HEK293 (cell line): ENCODE results near the gene SP5.

Source experiments
- CTCF ChIA-PET: fragments of 350-600 bp; formaldehyde crosslinking; extraction: SDS; loops from one replicate; lab custom pipeline; 2021; ENCODE audit warnings: antibody characterized with exemption; lab: Yijun Ruan, JAX
- POLR2A ChIA-PET: fragments of 300-600 bp; formaldehyde crosslinking; extraction: SDS; loops from one replicate; lab custom pipeline; 2020; ENCODE audit warnings: antibody characterized with exemption, inconsistent platforms; lab: Yijun Ruan, JAX
- H3K27ac ChIP-seq: fragments of 200-500 bp; sonication (Bioruptor generic); 2 replicates; pipeline ENCODE4 v1.5.1; 2014; ENCODE audit warnings: low read depth, low read length, control low read depth, inconsistent platforms; ENCODE audit errors: extremely low read depth
- H3K36me3 ChIP-seq, 2 experiments: fragments of 200-500 bp in 1 of 2; sonication (Bioruptor generic) in 1 of 2; 1 replicate in 1 of 2; 2 replicates in 1 of 2; pipeline ENCODE4 v1.5.1; 2014 to 2017; ENCODE audit warnings: inconsistent platforms in 2 of 2, low read length in 2 of 2; ENCODE audit not compliant: control insufficient read depth in 2 of 2, insufficient read depth in 1 of 2
- H3K4me1 ChIP-seq: fragments of 200-500 bp; sonication (Bioruptor generic); 2 replicates; pipeline ENCODE4 v1.5.1; 2014; ENCODE audit warnings: mild to moderate bottlenecking, low read length, inconsistent platforms; ENCODE audit not compliant: control insufficient read depth, insufficient read depth
- H3K4me3 ChIP-seq: 2 replicates; pipeline ENCODE4 v1.5.1; 2011; ENCODE audit warnings: low read depth, mild to moderate bottlenecking, control low read depth, low read length, moderate library complexity
- H3K9me3 ChIP-seq: fragments of 200-500 bp; sonication (Bioruptor generic); 2 replicates; pipeline ENCODE4 v1.5.1; 2014; ENCODE audit warnings: low read depth, low read length, inconsistent platforms; ENCODE audit not compliant: control insufficient read depth, insufficient read depth
- HOXC10 ChIP-seq: sonication (generic); formaldehyde crosslinking; IDR thresholded peaks from 2 replicates; pipeline ENCODE4 v1.8.1; 2023; ENCODE audit warnings: mild to moderate bottlenecking, missing genetic modification reagents
- HOXD13 ChIP-seq: sonication (generic); formaldehyde crosslinking; IDR thresholded peaks from 2 replicates; pipeline ENCODE4 v1.8.0; 2022; ENCODE audit warnings: missing genetic modification reagents, borderline replicate concordance
- KLF16 ChIP-seq: fragments of 450-650 bp; formaldehyde crosslinking; IDR thresholded peaks from 2 replicates; pipeline ENCODE4 v1.5.1; 2017; ENCODE audit warnings: missing biosample characterization, missing genetic modification characterization
- KLF8 ChIP-seq: fragments of 450-650 bp; formaldehyde crosslinking; IDR thresholded peaks from 2 replicates; pipeline ENCODE4 v1.5.1; 2016; ENCODE audit warnings: missing biosample characterization, missing genetic modification characterization
- SCRT2 ChIP-seq: fragments of 450-650 bp; formaldehyde crosslinking; IDR thresholded peaks from 2 replicates; pipeline ENCODE4 v1.5.1; 2016; ENCODE audit warnings: missing biosample characterization, missing genetic modification characterization
- SP7 ChIP-seq: fragments of 450-650 bp; formaldehyde crosslinking; IDR thresholded peaks from 2 replicates; pipeline ENCODE4 v1.5.1; 2016; ENCODE audit warnings: missing biosample characterization, missing genetic modification characterization
- ZBTB17 ChIP-seq: fragments of 450-650 bp; formaldehyde crosslinking; IDR thresholded peaks from 2 replicates; pipeline ENCODE4 v1.5.1; 2016; ENCODE audit warnings: missing biosample characterization, missing genetic modification characterization
- ZBTB7A ChIP-seq: fragments of 450-650 bp; formaldehyde crosslinking; IDR thresholded peaks from 2 replicates; pipeline ENCODE4 v1.5.1; 2016; ENCODE audit warnings: low read depth, missing biosample characterization, missing genetic modification characterization
- ZFP69B ChIP-seq: fragments of 450-650 bp; formaldehyde crosslinking; IDR thresholded peaks from 2 replicates; pipeline ENCODE4 v1.5.1; 2016; ENCODE audit warnings: missing biosample characterization, missing genetic modification characterization
- ZNF133 ChIP-seq: fragments of 450-650 bp; formaldehyde crosslinking; IDR thresholded peaks from 2 replicates; pipeline ENCODE4 v1.5.1; 2016; ENCODE audit warnings: missing biosample characterization, missing genetic modification characterization
- ZNF138 ChIP-seq: fragments of 450-650 bp; formaldehyde crosslinking; IDR thresholded peaks from 2 replicates; pipeline ENCODE4 v1.5.1; 2016; ENCODE audit warnings: missing biosample characterization, missing genetic modification characterization, borderline replicate concordance
- ZNF146 ChIP-seq: fragments of 450-650 bp; formaldehyde crosslinking; IDR thresholded peaks from 2 replicates; pipeline ENCODE4 v1.5.1; 2016; ENCODE audit warnings: missing biosample characterization, missing genetic modification characterization
- ZNF266 ChIP-seq: fragments of 450-650 bp; formaldehyde crosslinking; IDR thresholded peaks from 2 replicates; pipeline ENCODE4 v1.5.1; 2016; ENCODE audit warnings: missing biosample characterization, missing genetic modification characterization, low read depth
- ZNF341 ChIP-seq: fragments of 450-650 bp; formaldehyde crosslinking; IDR thresholded peaks from 2 replicates; pipeline ENCODE4; 2016; ENCODE audit warnings: low read depth, missing biosample characterization, missing genetic modification characterization
- ZNF350 ChIP-seq: fragments of 450-650 bp; formaldehyde crosslinking; IDR thresholded peaks from 2 replicates; pipeline ENCODE4 v1.5.0; 2017; ENCODE audit warnings: missing biosample characterization, mild to moderate bottlenecking, missing genetic modification characterization
- ZNF48 ChIP-seq: fragments of 450-650 bp; formaldehyde crosslinking; IDR thresholded peaks from 2 replicates; pipeline ENCODE4 v1.5.1; 2016; ENCODE audit warnings: missing biosample characterization, missing genetic modification characterization
- ZNF510 ChIP-seq: fragments of 450-650 bp; formaldehyde crosslinking; IDR thresholded peaks from 2 replicates; pipeline ENCODE4 v1.5.1; 2018; ENCODE audit warnings: mild to moderate bottlenecking, missing genetic modification characterization, missing biosample characterization; ENCODE audit not compliant: insufficient replicate concordance
- ZNF610 ChIP-seq: fragments of 450-650 bp; formaldehyde crosslinking; IDR thresholded peaks from 2 replicates; pipeline ENCODE4 v1.5.1; 2016; ENCODE audit warnings: missing biosample characterization, missing genetic modification characterization, borderline replicate concordance
- ZNF664 ChIP-seq: fragments of 450-650 bp; formaldehyde crosslinking; IDR thresholded peaks from 2 replicates; pipeline ENCODE4 v1.5.1; 2016; ENCODE audit warnings: missing biosample characterization, missing genetic modification characterization
- ZNF670 ChIP-seq: fragments of 450-650 bp; formaldehyde crosslinking; IDR thresholded peaks from 2 replicates; pipeline ENCODE4 v1.5.1; 2016; ENCODE audit warnings: missing biosample characterization, missing genetic modification characterization, low read depth
- ZSCAN16 ChIP-seq: fragments of 450-650 bp; formaldehyde crosslinking; IDR thresholded peaks from 2 replicates; pipeline ENCODE4 v1.5.1; 2016; ENCODE audit warnings: missing biosample characterization, missing genetic modification characterization
- TF ChIP-seq, protein P1 (sequence below): fragments of 450-650 bp; formaldehyde crosslinking; optimal IDR thresholded peaks from 2 replicates; pipeline ENCODE3; 2016; ENCODE audit warnings: missing biosample characterization, mild to moderate bottlenecking, missing genetic modification characterization
- TF ChIP-seq, protein P2 (sequence below): fragments of 450-650 bp; formaldehyde crosslinking; IDR thresholded peaks from 2 replicates; pipeline ENCODE4 v1.5.1; 2016; ENCODE audit warnings: missing biosample characterization, missing genetic modification characterization

Gene SP5

DNA sequence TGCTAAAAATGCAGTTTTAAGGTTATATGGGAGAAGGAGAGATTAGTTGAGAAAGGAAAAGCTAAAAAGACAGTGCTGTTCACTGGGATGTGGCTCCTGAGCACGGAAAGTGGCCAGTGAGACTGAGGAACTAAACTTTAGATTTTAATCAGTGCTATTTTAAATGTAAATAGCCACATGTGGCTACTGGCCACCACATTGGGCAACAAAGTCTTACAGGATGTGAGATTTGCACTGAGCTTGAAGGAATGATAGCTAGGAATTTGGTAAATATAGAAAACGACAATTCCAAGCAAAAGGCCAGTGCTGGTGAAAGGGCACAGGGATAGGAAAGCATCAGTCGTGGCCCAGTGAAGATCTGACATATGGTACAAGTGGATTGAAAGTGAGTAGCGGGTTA lies 14.1 kb upstream of the SP5 start (continued):
- TF ChIP-seq ZNF48 (tag by site-specific recombination) (no peak), SCRT2 (tag by site-specific recombination) (no peak), ZNF133 (tag by site-specific recombination) (no peak), ZBTB7A (no peak)

DNA sequence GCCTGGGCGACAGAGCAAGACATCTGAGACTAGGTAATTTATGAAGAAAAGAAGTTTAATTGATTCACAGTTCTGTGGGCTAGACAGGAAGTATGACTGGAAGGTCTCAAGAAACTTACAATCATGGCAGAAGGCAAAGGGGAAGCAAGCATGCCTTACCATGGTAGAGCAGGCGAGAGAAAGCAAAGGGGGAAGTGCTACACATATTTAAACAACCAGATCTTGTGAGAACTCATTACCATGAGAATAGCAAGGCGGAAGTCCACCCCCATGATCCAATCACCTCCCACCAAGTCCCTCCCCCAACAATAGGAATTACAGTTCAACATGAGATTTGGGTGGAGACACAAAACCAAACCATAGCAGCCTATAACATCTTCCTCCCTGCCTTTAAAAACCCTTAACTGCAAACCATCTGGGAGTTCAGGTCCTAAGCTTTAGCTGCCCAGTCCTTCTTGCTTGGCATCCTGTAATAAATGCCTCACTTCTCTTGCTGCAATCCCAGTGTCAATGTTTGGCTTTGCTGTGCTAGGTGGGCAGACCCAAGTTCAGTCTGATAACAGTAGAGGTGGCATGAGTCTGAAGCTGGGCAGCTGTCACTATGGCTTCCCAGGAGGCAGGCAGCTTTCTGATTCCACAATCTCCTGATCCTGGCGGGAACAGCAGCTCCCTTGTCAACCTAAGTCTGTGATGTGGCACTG lies 11.2 kb upstream of the SP5 start:
- no peaks in the 10 kb centered on the region for H3K9me3 ChIP-seq
- POLR2A ChIA-PET = no interaction called here
- no peak overlapping the region for H3K27ac ChIP-seq
- CTCF ChIA-PET = interaction anchor here (0.6 to 1.0 kb wide), 2 partner anchors 169 to 295 kb away, joined by 3 read pairs; no protein-coding TSS in a partner anchor
- no peaks in the 10 kb centered on the region for H3K4me1 ChIP-seq
- no peak overlapping the region for H3K4me3 ChIP-seq
- no peak for TF ChIP-seq ZNF138 (tag by site-specific recombination)
- TF ChIP-seq, protein P1, sequence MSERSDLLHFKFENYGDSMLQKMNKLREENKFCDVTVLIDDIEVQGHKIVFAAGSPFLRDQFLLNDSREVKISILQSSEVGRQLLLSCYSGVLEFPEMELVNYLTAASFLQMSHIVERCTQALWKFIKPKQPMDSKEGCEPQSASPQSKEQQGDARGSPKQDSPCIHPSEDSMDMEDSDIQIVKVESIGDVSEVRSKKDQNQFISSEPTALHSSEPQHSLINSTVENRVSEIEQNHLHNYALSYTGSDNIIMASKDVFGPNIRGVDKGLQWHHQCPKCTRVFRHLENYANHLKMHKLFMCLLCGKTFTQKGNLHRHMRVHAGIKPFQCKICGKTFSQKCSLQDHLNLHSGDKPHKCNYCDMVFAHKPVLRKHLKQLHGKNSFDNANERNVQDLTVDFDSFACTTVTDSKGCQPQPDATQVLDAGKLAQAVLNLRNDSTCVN (tag by site-specific recombination) = no peak
- no peak for TF ChIP-seq ZNF350
- no peak for TF ChIP-seq HOXC10
- no peak for TF ChIP-seq ZFP69B (tag by site-specific recombination)
- TF ChIP-seq, protein P2, sequence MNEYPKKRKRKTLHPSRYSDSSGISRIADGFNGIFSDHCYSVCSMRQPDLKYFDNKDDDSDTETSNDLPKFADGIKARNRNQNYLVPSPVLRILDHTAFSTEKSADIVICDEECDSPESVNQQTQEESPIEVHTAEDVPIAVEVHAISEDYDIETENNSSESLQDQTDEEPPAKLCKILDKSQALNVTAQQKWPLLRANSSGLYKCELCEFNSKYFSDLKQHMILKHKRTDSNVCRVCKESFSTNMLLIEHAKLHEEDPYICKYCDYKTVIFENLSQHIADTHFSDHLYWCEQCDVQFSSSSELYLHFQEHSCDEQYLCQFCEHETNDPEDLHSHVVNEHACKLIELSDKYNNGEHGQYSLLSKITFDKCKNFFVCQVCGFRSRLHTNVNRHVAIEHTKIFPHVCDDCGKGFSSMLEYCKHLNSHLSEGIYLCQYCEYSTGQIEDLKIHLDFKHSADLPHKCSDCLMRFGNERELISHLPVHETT = no peak
- TF ChIP-seq HOXD13 (CRISPR knock-in tag) = no peak
- TF ChIP-seq KLF8 (tag by site-specific recombination) = no peak
- TF ChIP-seq ZNF510 (tag by site-specific recombination) = no peak
- TF ChIP-seq ZNF266 (tag by site-specific recombination) = no peak
- no peak for TF ChIP-seq ZNF146 (tag by site-specific recombination)
- TF ChIP-seq ZNF610 (tag by site-specific recombination) = no peak
- TF ChIP-seq ZNF664 (tag by site-specific recombination) = no peak
- no peak for TF ChIP-seq ZNF341 (tag by site-specific recombination)
- no peak for TF ChIP-seq ZNF670 (tag by site-specific recombination)
- no peak for TF ChIP-seq ZSCAN16 (tag by site-specific recombination)
- TF ChIP-seq KLF16 = no peak
- TF ChIP-seq SCRT2 (tag by site-specific recombination) = no peak
- TF ChIP-seq ZBTB17 = no peak
- no peak for TF ChIP-seq SP7 (tag by site-specific recombination)
- TF ChIP-seq, all 188 proteins: peak for 0
- no peaks in the 10 kb centered on the region for H3K36me3 ChIP-seq
